ENCODE results near the gene FGD4.

The FGD4 gene

DNA sequence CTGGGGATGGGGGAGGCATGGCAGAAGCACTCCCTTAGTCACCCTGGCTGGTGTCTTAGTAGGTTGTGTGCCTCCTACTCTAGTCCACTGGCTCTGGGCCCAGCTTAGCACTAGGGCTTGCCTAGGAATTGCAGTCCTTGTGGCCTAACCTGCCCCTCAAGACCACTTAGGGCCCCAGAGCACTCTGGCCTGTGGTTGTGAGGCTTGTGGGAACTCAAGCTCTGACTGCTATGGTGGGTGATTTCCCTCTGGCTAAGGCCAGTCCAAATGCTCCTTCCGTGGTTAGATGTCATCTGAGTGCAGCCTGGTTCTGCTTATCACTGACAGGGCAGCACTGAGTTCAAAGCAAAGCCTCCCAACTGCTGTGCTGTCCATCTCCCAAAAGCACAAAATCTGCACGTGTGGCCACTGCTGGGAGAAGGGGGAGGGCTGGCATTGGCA is 20.2 kb downstream of the FGD4 start:
- Histone ChIP-seq H3K27me3 (ENCODE audit: insufficient read depth, low read length) (no peaks in the 10 kb centered on the region), H3K9me3 (ENCODE audit: low read length) (no peaks in the 10 kb centered on the region), H3K4me3 (ENCODE audit: low read length) (no peak overlapping the region), H3K4me1 (ENCODE audit: insufficient read depth, low read length) (peaks cover 3% of the 10 kb centered on the region), H2AFZ (ENCODE audit: low read depth, low read length) (no peak overlapping the region), H3K36me3 (ENCODE audit: insufficient read depth, low read length) (no peaks in the 10 kb centered on the region)

DNA sequence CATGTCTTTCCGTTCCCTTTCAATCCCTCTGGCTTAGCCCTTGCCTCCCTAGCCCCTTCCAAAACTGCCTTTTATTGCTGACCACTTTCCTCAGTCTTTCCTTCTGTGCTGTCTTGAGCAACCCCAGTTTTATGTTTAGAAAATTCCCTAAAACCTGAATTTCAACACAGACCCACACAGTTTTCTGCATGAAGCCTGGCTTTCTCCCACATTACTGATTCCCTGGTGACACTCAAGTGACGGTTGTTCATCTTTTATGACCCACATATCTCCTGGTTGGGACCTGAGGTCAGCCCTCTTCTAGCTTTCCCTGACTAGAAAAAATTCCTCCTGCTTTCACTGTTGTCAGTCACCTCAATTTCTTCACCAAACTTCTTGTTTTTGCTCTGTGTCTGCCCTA is 21.0 kb downstream of the FGD4 start:
- peaks cover 3% of the 10 kb centered on the region for H3K4me1 ChIP-seq (ENCODE audit: insufficient read depth, low read length)
- H3K27me3 ChIP-seq (ENCODE audit: insufficient read depth, low read length), result no peaks in the 10 kb centered on the region
- H3K4me3 ChIP-seq (ENCODE audit: low read length), result no peak overlapping the region
- no peak overlapping the region for H2AFZ ChIP-seq (ENCODE audit: low read depth, low read length)
- H3K9me3 ChIP-seq (ENCODE audit: low read length), result no peaks in the 10 kb centered on the region
- no peaks in the 10 kb centered on the region for H3K36me3 ChIP-seq (ENCODE audit: insufficient read depth, low read length)

DNA sequence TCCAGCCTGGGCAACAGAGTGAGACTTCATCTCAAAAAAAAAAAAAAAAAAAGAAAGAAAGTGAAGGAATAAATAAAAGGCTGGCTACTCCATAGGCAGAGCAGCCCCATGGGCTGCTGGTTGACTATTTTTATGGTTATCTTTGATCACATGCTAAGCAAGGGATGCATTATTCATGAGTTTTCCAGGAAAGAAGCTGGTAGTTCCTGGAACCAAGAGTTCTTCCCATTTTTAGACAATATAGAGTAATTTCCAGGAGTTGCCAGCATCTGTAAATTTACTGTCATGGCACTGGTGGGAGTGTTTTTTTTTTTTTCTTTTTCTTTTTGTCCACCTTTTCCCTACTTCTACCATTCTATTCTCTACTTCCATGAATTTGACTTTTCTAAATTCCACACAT is 24.2 kb downstream of the FGD4 start:
- Histone ChIP-seq H3K9me3 (ENCODE audit: low read length) (no peaks in the 10 kb centered on the region), H3K27me3 (ENCODE audit: insufficient read depth, low read length) (no peaks in the 10 kb centered on the region), H3K4me3 (ENCODE audit: low read length) (no peak overlapping the region), H3K4me1 (ENCODE audit: insufficient read depth, low read length) (peaks cover 3% of the 10 kb centered on the region), H2AFZ (ENCODE audit: low read depth, low read length) (no peak overlapping the region), H3K36me3 (ENCODE audit: insufficient read depth, low read length) (no peaks in the 10 kb centered on the region)

DNA sequence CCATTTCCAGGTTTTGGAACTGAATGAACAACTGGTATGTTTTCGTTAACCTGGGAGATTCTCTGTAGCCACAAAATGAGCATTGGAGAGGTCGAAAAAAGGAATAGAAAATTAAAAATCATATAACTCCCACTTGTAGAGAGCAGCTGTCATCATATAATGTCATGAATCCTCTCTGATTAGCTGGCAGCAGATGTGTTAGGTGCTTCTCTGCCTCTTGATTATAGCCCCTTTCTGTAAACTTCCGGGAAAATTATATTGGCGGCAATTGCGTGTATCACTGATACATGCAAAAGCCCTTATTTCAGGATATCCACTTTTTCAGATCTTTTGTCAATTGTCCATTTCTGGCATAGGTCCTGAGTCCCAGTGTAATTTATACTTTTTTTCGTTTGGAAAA is 31.7 kb downstream of the FGD4 start:
- Histone ChIP-seq H3K4me1 (ENCODE audit: insufficient read depth, low read length) (no peaks in the 10 kb centered on the region), H2AFZ (ENCODE audit: low read depth, low read length) (no peak overlapping the region), H3K9me3 (ENCODE audit: low read length) (no peaks in the 10 kb centered on the region), H3K4me3 (ENCODE audit: low read length) (no peak overlapping the region), H3K36me3 (ENCODE audit: insufficient read depth, low read length) (no peaks in the 10 kb centered on the region), H3K27me3 (ENCODE audit: insufficient read depth, low read length) (no peaks in the 10 kb centered on the region)

DNA sequence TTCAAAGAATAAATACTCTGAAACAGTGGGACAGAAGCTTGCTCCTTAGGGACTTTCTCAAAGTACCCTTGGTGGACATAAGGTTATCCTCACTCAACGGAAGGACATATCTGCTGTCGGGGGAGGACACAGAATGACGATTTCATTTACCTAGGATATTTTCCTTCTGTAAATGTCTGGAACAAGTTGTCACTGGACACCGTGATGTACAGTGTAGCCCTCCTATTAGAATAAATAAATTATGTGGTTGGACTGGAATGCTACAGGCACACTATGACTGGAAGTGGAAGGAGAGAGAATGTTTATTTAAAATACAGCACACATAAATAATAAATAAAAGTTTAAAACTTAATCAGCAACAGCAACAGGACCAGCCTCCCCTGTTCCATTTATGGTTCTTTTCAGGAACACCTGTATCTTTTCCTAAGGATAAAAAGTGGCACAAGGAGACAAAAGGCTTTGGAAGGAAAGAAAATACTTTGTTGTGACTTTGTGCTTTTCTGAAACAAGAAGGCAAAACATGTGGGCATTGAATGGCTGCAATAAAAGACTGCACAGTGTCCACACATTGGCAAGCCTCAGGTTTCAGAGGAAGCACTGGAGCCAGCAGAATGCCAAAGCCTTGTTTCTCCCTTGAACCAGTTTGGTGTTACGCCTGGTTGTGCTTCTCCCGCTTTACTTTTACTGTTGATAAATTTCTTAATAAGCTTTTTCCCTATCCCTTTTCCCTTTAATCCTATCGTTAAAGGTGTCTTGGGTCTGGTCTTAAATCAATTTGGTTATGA is 36.8 kb downstream of the FGD4 start:
- H3K4me3 ChIP-seq (ENCODE audit: low read length), result no peak overlapping the region
- H2AFZ ChIP-seq (ENCODE audit: low read depth, low read length), result no peak overlapping the region
- H3K9me3 ChIP-seq (ENCODE audit: low read length), result no peaks in the 10 kb centered on the region
- H3K4me1 ChIP-seq (ENCODE audit: insufficient read depth, low read length), result no peaks in the 10 kb centered on the region
- no peaks in the 10 kb centered on the region for H3K36me3 ChIP-seq (ENCODE audit: insufficient read depth, low read length)
- no peaks in the 10 kb centered on the region for H3K27me3 ChIP-seq (ENCODE audit: insufficient read depth, low read length)

- no peak overlapping the region for H2AFZ ChIP-seq (ENCODE audit: low read depth, low read length)
- H3K4me3 ChIP-seq (ENCODE audit: low read length), result no peak overlapping the region
- H3K27me3 ChIP-seq (ENCODE audit: insufficient read depth, low read length), result no peaks in the 10 kb centered on the region
- no peaks in the 10 kb centered on the region for H3K4me1 ChIP-seq (ENCODE audit: insufficient read depth, low read length)
- no peaks in the 10 kb centered on the region for H3K9me3 ChIP-seq (ENCODE audit: low read length)
- no peaks in the 10 kb centered on the region for H3K36me3 ChIP-seq (ENCODE audit: insufficient read depth, low read length)
Observed at GRCh38 chr12:32437095-32437515, 37.7 kb downstream of the FGD4 start.

DNA sequence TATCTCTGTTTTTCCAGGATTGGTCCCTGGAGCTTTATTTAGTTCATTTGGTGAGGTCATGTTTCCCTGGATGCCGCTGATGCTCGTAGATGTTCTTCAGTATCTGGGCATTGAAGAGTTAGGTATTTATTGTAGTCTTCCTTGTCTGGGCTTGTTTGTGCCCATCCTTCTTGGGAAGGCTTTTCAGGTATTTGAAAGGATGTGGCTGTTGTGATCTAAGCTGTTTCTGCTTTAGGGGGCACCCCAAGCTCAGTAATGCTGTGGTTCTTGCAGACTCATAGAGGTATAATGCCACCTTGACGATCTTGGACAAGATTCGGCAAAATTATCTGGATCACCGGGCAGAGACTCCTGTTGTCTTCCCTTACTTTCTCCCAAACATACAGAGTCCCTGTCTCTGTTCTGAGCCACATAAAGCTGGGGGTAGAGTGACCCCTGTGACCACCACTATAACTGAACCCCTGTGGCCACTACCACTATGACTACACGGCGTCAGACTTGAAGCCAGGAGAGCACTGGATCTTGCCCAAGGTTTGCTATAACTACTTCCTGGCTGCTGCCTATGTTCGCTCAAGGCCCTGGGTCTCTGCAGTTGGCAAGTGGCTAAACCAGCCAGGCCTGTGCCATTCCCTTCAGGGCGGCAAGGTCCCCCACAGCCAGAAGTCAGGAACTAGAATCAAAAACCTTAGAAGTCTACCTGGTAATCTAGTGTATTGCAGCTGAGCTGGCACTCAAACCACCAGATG is 40.9 kb downstream of the FGD4 start:
- Histone ChIP-seq H3K4me1 (ENCODE audit: insufficient read depth, low read length) (no peaks in the 10 kb centered on the region), H2AFZ (ENCODE audit: low read depth, low read length) (no peak overlapping the region), H3K9me3 (ENCODE audit: low read length) (no peaks in the 10 kb centered on the region), H3K27me3 (ENCODE audit: insufficient read depth, low read length) (no peaks in the 10 kb centered on the region), H3K4me3 (ENCODE audit: low read length) (no peak overlapping the region), H3K36me3 (ENCODE audit: insufficient read depth, low read length) (no peaks in the 10 kb centered on the region)

DNA sequence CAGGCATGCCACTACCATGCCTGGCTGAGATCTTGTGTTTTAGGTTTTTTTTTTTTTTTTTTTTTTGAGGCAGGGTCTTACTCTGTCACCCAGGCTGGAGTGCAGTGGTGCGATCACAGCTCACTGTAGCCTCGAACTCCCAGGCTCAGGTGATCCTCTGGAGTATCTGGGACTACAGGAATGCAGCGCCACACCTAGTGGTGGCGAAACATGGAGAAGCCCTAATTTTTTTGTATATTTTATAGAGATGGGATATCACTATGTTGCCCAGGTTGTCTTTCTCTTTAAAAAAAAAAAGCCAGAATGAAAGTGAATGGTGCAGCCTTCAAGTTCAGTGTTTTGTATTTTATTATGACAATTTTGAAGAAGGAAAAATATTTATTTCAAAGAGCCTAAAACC is 44.1 kb downstream of the FGD4 start:
- no peak overlapping the region for H2AFZ ChIP-seq (ENCODE audit: low read depth, low read length)
- H3K27me3 ChIP-seq (ENCODE audit: insufficient read depth, low read length), result no peaks in the 10 kb centered on the region
- no peak overlapping the region for H3K4me3 ChIP-seq (ENCODE audit: low read length)
- H3K4me1 ChIP-seq (ENCODE audit: insufficient read depth, low read length), result peaks cover 8% of the 10 kb centered on the region
- no peaks in the 10 kb centered on the region for H3K36me3 ChIP-seq (ENCODE audit: insufficient read depth, low read length)
- no peaks in the 10 kb centered on the region for H3K9me3 ChIP-seq (ENCODE audit: low read length)

DNA sequence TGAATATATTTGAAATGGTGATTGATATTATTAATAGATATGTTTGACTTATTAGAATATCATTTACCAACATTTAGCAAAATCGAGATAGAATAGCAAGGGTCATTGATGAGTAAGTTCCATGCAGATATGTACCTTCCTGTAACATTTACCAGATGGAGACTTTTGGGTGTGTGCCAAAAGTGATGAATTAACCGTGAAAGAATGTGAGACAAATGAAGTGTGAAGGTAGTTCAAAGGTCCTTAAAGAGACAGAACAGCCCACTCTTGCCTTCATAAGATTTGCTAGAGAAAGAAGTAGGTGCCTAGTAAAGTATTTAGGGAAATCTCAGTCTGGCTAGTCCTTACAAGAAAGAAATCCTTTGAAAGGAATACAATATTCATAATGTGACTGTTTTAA is 45.5 kb downstream of the FGD4 start:
- no peaks in the 10 kb centered on the region for H3K36me3 ChIP-seq (ENCODE audit: insufficient read depth, low read length)
- H3K9me3 ChIP-seq (ENCODE audit: low read length), result no peaks in the 10 kb centered on the region
- H3K4me1 ChIP-seq (ENCODE audit: insufficient read depth, low read length), result peaks cover 8% of the 10 kb centered on the region
- H3K27me3 ChIP-seq (ENCODE audit: insufficient read depth, low read length), result no peaks in the 10 kb centered on the region
- no peak overlapping the region for H2AFZ ChIP-seq (ENCODE audit: low read depth, low read length)
- no peak overlapping the region for H3K4me3 ChIP-seq (ENCODE audit: low read length)

GRCh38 chr12:32445356-32445755 is 46.0 kb downstream of the FGD4 start:
- Histone ChIP-seq H3K4me3 (ENCODE audit: low read length) (no peak overlapping the region), H2AFZ (ENCODE audit: low read depth, low read length) (no peak overlapping the region), H3K36me3 (ENCODE audit: insufficient read depth, low read length) (no peaks in the 10 kb centered on the region), H3K9me3 (ENCODE audit: low read length) (no peaks in the 10 kb centered on the region), H3K4me1 (ENCODE audit: insufficient read depth, low read length) (peaks cover 8% of the 10 kb centered on the region), H3K27me3 (ENCODE audit: insufficient read depth, low read length) (no peaks in the 10 kb centered on the region)

DNA sequence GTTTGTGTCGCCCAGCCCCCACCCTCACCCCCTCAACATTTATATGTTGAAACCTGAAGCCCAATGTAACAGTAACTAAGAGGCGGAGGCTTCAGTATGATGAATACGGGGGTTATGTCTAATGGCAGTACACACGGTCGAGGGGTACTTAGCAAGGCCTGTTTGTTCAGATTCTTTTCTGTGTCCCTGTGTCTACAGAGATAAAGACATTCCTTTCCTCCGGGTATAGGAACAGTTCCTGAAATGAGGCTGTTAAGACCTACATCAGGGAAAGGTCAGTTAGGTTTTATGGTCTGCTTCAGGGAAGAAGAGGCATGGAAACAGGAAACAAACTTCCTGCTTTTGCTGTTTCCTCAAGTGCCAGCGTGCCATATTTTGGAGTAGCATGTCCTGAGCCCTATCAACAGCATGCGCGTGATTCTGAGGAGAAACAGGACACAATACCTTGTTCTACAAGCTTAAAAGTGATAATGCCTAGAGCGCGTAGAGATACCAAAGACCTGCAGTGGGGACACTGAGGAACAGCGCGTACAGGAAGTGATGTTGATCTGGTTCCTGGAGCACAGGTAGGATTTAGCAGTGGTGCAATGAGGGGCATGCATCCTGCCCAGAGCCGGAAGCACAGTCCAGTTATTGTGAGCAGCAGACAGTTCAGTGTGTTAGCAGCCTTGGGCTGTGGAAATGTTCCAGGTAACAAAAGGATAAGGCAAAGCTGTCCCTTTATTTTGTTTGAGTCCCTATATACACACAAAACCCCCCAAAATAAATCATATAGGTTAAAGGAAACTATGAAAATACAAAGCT is 47.2 kb downstream of the FGD4 start:
- Histone ChIP-seq H3K36me3 (ENCODE audit: insufficient read depth, low read length) (no peaks in the 10 kb centered on the region), H3K4me3 (ENCODE audit: low read length) (no peak overlapping the region), H3K27me3 (ENCODE audit: insufficient read depth, low read length) (no peaks in the 10 kb centered on the region), H3K9me3 (ENCODE audit: low read length) (no peaks in the 10 kb centered on the region), H2AFZ (ENCODE audit: low read depth, low read length) (no peak overlapping the region), H3K4me1 (ENCODE audit: insufficient read depth, low read length) (peaks cover 8% of the 10 kb centered on the region)

DNA sequence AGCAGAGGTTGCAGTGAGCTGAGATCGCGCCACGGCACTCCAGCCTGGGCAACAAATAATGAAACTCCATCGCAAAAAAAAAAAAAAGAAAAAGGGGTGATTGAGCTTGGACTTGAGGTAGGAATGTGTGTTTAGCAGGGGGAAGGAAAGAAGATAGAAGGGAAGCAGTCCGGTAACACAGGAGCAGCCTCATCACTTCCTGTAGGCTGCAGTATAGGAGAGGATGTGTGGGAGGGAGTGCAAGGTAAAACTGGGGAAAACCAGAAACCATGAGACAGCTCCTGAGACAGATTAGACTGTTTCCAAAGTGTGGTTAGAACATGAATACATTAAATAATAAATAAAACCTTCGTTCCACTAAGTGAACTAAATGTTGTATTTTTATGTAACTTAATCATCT is 49.2 kb downstream of the FGD4 start:
- Histone ChIP-seq H3K4me3 (ENCODE audit: low read length) (no peak overlapping the region), H3K9me3 (ENCODE audit: low read length) (no peaks in the 10 kb centered on the region), H3K27me3 (ENCODE audit: insufficient read depth, low read length) (no peaks in the 10 kb centered on the region), H3K36me3 (ENCODE audit: insufficient read depth, low read length) (no peaks in the 10 kb centered on the region), H2AFZ (ENCODE audit: low read depth, low read length) (no peak overlapping the region), H3K4me1 (ENCODE audit: insufficient read depth, low read length) (peaks cover 8% of the 10 kb centered on the region)

DNA sequence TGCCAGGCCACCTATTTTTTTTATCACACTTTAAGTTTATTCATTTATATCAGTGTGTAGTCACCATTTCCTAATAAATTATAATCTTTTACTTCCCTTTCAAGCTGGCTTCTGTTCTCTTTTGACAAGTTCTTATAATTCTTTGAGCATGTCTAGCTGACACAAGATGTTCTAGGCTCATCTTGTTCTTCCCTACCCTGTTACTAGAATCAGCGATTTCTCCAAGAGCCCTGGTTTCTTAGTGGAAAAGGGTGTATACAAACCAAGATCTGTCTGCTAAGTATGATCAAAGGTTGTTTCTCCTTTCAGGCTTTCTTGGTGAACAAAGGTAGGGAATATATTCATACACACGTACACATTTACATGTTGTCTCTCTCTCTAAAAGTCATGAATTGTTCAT is 51.0 kb downstream of the FGD4 start:
- H3K4me1 ChIP-seq (ENCODE audit: insufficient read depth, low read length), result peaks cover 24% of the 10 kb centered on the region
- no peak overlapping the region for H2AFZ ChIP-seq (ENCODE audit: low read depth, low read length)
- H3K9me3 ChIP-seq (ENCODE audit: low read length), result no peaks in the 10 kb centered on the region
- no peaks in the 10 kb centered on the region for H3K27me3 ChIP-seq (ENCODE audit: insufficient read depth, low read length)
- H3K4me3 ChIP-seq (ENCODE audit: low read length), result no peak overlapping the region
- no peaks in the 10 kb centered on the region for H3K36me3 ChIP-seq (ENCODE audit: insufficient read depth, low read length)

Measured in neuron (in vitro differentiated cells).